ENCODE data around the gene TLL2.

The TLL2 gene

GRCh38 chr10:96462606-96463151, 51.0 kb downstream of the TLL2 start:
- TF ChIP-seq, protein P1, sequence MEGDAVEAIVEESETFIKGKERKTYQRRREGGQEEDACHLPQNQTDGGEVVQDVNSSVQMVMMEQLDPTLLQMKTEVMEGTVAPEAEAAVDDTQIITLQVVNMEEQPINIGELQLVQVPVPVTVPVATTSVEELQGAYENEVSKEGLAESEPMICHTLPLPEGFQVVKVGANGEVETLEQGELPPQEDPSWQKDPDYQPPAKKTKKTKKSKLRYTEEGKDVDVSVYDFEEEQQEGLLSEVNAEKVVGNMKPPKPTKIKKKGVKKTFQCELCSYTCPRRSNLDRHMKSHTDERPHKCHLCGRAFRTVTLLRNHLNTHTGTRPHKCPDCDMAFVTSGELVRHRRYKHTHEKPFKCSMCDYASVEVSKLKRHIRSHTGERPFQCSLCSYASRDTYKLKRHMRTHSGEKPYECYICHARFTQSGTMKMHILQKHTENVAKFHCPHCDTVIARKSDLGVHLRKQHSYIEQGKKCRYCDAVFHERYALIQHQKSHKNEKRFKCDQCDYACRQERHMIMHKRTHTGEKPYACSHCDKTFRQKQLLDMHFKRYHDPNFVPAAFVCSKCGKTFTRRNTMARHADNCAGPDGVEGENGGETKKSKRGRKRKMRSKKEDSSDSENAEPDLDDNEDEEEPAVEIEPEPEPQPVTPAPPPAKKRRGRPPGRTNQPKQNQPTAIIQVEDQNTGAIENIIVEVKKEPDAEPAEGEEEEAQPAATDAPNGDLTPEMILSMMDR (IDR thresholded peaks at IDR 0.05) = no peak
- Histone ChIP-seq H3K36me3 (no peaks in the 10 kb centered on the region), H3K4me1 (ENCODE audit: control insufficient read depth in 1 of 2, insufficient read depth in 1 of 2, low read depth in 1 of 2, low read length in 1 of 2) (no peaks in the 10 kb centered on the region), H3K27ac (no peak overlapping the region), H3K27me3 (peaks cover 30% of the 10 kb centered on the region), H3K4me3 (ENCODE audit: low read depth in 1 of 2, low read length in 1 of 2) (no peak overlapping the region), H3K9me3 (no peaks in the 10 kb centered on the region)

DNA sequence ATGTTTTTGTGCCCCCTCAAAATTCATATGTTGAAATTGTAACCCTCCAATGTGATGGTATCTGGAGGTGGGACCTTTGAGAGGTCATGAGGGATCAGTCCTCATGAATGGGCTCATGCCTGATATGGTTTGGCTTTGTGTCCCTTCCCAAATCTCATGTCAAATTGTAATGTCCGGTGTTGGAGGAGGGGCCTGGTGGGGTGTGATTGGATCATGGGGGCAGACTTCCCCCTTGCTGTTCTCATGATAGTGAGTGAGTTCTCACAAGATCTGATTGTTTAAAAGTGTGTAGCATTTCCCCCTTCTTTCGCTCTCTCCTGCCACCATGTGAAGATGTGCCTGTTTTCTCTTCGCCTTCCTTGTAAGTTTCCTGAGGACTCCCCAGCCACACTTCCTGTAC, 53.4 kb downstream of the TLL2 start:
- TF ChIP-seq, protein P1 (IDR thresholded peaks at IDR 0.05) = no peak
- no peaks in the 10 kb centered on the region for H3K36me3 ChIP-seq

DNA sequence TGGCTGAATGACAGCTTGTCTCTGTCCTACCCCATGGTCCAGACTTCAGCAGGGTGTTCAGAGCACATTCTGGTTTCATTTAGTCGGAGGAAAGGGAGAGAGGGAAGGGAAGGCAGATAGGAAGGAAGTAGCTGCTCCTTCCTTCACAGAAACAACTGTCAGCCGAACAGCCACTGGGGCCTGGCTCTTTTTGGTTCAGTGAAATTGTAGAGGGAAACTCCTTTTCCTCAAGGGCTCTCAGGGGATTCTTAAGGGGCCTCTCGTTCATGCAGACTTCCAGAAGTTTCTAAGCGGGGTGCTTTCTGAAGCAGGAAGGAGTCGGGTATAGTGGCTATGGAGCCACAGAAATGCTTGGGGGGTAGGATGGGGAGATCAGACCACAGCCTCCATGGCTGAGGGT, 56.4 kb downstream of the TLL2 start:
- H3K36me3 ChIP-seq = no peaks in the 10 kb centered on the region
- H3K27ac ChIP-seq = no peak overlapping the region
- H3K4me1 ChIP-seq (ENCODE audit: control insufficient read depth in 1 of 2, insufficient read depth in 1 of 2, low read depth in 1 of 2, low read length in 1 of 2) = no peaks in the 10 kb centered on the region
- TF ChIP-seq, protein P1 (IDR thresholded peaks at IDR 0.05) = no peak
- H3K9me3 ChIP-seq = no peaks in the 10 kb centered on the region
- H3K4me3 ChIP-seq (ENCODE audit: low read depth in 1 of 2, low read length in 1 of 2) = no peak overlapping the region
- no peaks in the 10 kb centered on the region for H3K27me3 ChIP-seq

More for the DNA sequence above, 53.4 kb downstream of the TLL2 start:
- Histone ChIP-seq H3K27me3 (peaks cover 11% of the 10 kb centered on the region), H3K9me3 (no peaks in the 10 kb centered on the region), H3K4me1 (ENCODE audit: control insufficient read depth in 1 of 2, insufficient read depth in 1 of 2, low read depth in 1 of 2, low read length in 1 of 2) (no peaks in the 10 kb centered on the region), H3K27ac (no peak overlapping the region), H3K4me3 (ENCODE audit: low read depth in 1 of 2, low read length in 1 of 2) (no peak overlapping the region)

DNA sequence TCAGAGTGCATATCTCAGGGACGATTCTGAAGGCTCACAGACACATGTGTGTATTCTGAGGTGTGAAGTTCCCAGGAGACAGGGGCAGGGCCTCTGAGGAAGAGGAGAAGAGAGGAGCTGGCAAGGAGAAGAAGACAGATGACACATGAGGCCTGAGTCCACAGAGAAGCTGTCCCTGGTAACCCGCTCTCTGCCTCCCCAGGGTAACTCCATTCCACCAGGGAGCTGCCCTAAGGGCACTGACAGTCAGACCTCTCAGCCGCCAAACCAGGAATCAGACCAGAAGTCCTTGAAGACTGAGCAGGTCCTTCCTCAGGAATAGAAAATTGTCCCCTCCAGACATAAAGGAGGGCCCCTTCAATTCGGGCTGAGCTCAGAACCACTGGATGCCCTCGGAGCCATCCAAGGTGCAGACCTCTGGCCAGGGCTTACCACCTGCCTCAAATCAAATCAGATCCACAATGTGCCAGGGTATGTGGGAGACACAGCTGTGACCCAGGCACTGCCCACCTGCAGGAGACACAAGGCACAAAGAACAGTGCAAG, 57.4 kb downstream of the TLL2 start:
- no peak overlapping the region for H3K27ac ChIP-seq
- H3K9me3 ChIP-seq = no peaks in the 10 kb centered on the region
- H3K36me3 ChIP-seq = no peaks in the 10 kb centered on the region
- H3K4me3 ChIP-seq (ENCODE audit: low read depth in 1 of 2, low read length in 1 of 2) = no peak overlapping the region
- no peaks in the 10 kb centered on the region for H3K27me3 ChIP-seq
- TF ChIP-seq, protein P1 (IDR thresholded peaks at IDR 0.05) = no peak
- H3K4me1 ChIP-seq (ENCODE audit: control insufficient read depth in 1 of 2, insufficient read depth in 1 of 2, low read depth in 1 of 2, low read length in 1 of 2) = no peaks in the 10 kb centered on the region

DNA sequence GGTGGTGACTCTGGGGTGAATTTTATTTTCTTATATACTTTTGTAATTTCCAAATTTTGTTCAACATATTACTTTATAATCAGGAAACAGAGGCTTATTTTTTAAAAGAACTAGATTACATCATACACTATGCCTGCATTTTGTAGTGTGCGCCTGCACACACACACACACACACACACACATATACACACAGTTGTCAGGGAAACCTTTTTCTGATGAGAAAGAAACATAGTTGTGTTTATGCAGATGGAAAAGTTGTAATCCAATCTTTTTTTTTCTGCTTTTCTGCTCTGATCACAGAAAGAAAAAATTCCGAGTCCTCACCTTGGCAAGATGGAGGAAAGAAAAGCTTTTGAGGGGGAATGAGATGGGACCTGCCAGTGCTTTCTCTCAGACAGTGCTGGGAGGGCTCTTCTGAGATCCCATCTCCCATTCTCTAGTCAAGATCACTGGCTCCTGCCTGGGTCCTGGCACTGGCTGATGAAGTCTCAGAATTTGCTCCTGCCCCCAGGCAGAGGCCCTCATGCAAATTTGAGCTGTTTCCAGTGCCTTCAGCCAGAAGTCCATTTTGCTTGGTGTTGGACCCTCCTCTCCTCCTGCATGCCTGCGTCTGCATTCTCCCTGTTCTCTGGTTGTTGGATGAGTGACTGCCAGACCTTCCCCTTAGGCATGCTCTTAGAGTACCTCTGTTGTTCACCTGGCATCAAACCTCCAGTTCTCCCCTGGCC, 59.7 kb downstream of the TLL2 start:
- H3K4me1 ChIP-seq (ENCODE audit: control insufficient read depth in 1 of 2, insufficient read depth in 1 of 2, low read depth in 1 of 2, low read length in 1 of 2) = no peaks in the 10 kb centered on the region
- TF ChIP-seq, protein P1 (IDR thresholded peaks at IDR 0.05) = no peak
- no peak overlapping the region for H3K4me3 ChIP-seq (ENCODE audit: low read depth in 1 of 2, low read length in 1 of 2)
- no peak overlapping the region for H3K27ac ChIP-seq
- H3K9me3 ChIP-seq = no peaks in the 10 kb centered on the region
- no peaks in the 10 kb centered on the region for H3K27me3 ChIP-seq
- H3K36me3 ChIP-seq = no peaks in the 10 kb centered on the region

Data from neutrophil (primary cell).